ENCODE measurements around the gene FAM43A. TPM values are rescaled to one million over a fixed set of nuclear protein-coding genes. Genes with fewer than 3 reads are reported as not detected.

FAM43A gene
- total and polyA plus RNA-seq, 3 donors from 2014 or later: 7.5 to 22.1 (median 13.1) TPM

GRCh38 chr3:194686414-194686815 is 732 bp downstream of the FAM43A start:
- Histone ChIP-seq H3K4me1 (peaks cover 29% of the 10 kb centered on the region), H3K4me3 (peak overlapping the region; percentile 63 to 77), H3K9me3 (no peaks in the 10 kb centered on the region), H3K27me3 (no peaks in the 10 kb centered on the region), H3K27ac (peak overlapping the region in 1 of 2 donors; percentile 82), H3K36me3 (ENCODE audit: low read depth, missing control alignments) (no peaks in the 10 kb centered on the region)
- 0 to 1% methylated on average over 27 to 29 of the region's 29 CpGs for WGBS, 2 donors
- no peak for DNase-seq
- no peak for TF ChIP-seq CTCF (IDR thresholded peaks at IDR 0.05)
- TF ChIP-seq POLR2A (IDR thresholded peaks at IDR 0.05): no peak
- intact Hi-C loops (cut with DNase I; ENCODE audit: low total_unique reads): loop anchor here (5.0 kb wide), 2 partner anchors 416 to 571 kb away; no protein-coding TSS in a partner anchor

DNA sequence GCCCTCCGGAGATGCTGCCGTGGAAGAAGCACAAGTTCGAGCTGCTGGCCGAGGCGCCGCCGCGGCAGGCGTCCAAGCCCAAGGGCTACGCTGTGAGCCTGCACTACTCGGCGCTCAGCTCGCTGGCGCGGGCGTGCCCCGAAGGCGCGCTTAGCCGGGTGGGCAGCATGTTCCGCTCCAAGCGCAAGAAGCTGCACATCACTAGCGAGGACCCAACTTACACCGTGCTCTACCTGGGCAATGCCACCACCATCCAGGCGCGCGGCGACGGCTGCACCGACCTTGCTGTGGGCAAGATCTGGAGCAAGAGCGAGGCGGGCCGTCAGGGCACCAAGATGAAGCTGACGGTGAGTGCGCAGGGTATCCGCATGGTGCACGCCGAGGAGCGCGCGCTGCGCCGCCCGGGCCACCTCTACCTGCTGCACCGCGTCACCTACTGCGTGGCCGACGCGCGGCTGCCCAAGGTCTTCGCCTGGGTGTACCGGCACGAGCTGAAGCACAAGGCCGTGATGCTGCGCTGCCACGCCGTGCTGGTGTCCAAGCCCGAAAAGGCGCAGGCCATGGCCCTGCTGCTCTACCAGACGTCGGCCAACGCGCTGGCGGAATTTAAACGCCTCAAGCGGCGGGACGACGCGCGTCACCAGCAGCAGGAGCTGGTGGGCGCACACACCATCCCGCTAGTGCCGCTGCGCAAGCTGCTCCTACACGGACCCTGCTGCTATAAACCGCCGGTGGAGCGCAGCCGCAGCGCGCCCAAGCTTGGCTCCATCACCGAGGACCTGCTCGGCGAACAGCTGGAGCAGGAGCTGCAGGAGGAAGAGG is 1.3 kb downstream of the FAM43A start:
- peak; percentile 58 for DNase-seq
- H3K27me3 ChIP-seq: no peaks in the 10 kb centered on the region
- intact Hi-C loops (cut with DNase I; ENCODE audit: low total_unique reads): loop anchor here (5.0 kb wide), 2 partner anchors 415 to 570 kb away; no protein-coding TSS in a partner anchor
- H3K9me3 ChIP-seq: no peaks in the 10 kb centered on the region
- no peaks in the 10 kb centered on the region for H3K36me3 ChIP-seq (ENCODE audit: low read depth, missing control alignments)
- peaks cover 29% of the 10 kb centered on the region for H3K4me1 ChIP-seq
- 0 to 15% methylated on average over 3 to 60 of the region's 86 CpGs for WGBS, 2 donors
- TF ChIP-seq POLR2A (IDR thresholded peaks at IDR 0.05) (no peak), CTCF (IDR thresholded peaks at IDR 0.05) (no peak)
- H3K4me3 ChIP-seq: peak overlapping the region; percentile 63 to 77
- H3K27ac ChIP-seq: no peak overlapping the region

- intact Hi-C loops (cut with DNase I; ENCODE audit: low total_unique reads): loop anchor here (5.0 kb wide), 2 partner anchors 415 to 570 kb away; no protein-coding TSS in a partner anchor
- Histone ChIP-seq H3K36me3 (ENCODE audit: low read depth, missing control alignments) (no peaks in the 10 kb centered on the region), H3K27me3 (no peaks in the 10 kb centered on the region), H3K4me1 (peaks cover 29% of the 10 kb centered on the region), H3K27ac (no peak overlapping the region), H3K9me3 (no peaks in the 10 kb centered on the region), H3K4me3 (peak overlapping the region; percentile 63 to 77)
- 19 to 42% methylated on average over 23 to 49 of the region's 57 CpGs for WGBS, 2 donors
- DNase-seq: peak; percentile 47
- TF ChIP-seq POLR2A (IDR thresholded peaks at IDR 0.05): no peak
- peak in 1 of 3 experiments; percentile 15 for TF ChIP-seq CTCF (IDR thresholded peaks at IDR 0.05)
Observed at GRCh38 chr3:194687638-194688199, 2.0 kb downstream of the FAM43A start.

GRCh38 chr3:194688200-194688740 is 2.6 kb downstream of the FAM43A start:
- intact Hi-C loops (cut with DNase I; ENCODE audit: low total_unique reads): loop anchor here (5.0 kb wide), 2 partner anchors 414 to 569 kb away; no protein-coding TSS in a partner anchor
- Histone ChIP-seq H3K36me3 (ENCODE audit: low read depth, missing control alignments) (no peaks in the 10 kb centered on the region), H3K9me3 (no peaks in the 10 kb centered on the region), H3K27ac (no peak overlapping the region), H3K27me3 (no peaks in the 10 kb centered on the region), H3K4me1 (peaks cover 24% of the 10 kb centered on the region), H3K4me3 (peak overlapping the region; percentile 63 to 77)
- no peak for TF ChIP-seq CTCF (IDR thresholded peaks at IDR 0.05)
- no peak for TF ChIP-seq POLR2A (IDR thresholded peaks at IDR 0.05)
- no peak for DNase-seq
- 33 to 52% methylated on average over 8 to 16 of the region's 16 CpGs for WGBS, 2 donors

Data from testis (tissue), 3 donors.